GM12801 (cell line): ENCODE results near the gene PRR20G.

Source experiments
- CTCF ChIP-seq: IDR thresholded peaks from one replicate; pipeline ENCODE4 v1.5.1; 2011; ENCODE audit warnings: control low read depth; ENCODE audit not compliant: insufficient read length; ENCODE audit errors: extremely low read depth

Gene PRR20G

GRCh38 chr3:127247292-127247691 is 40.6 kb downstream of the PRR20G start:
- no peak for TF ChIP-seq CTCF

GRCh38 chr3:127238602-127239001 is 49.2 kb downstream of the PRR20G start:
- no peak for TF ChIP-seq CTCF

GRCh38 chr3:127237835-127238234 is 50.0 kb downstream of the PRR20G start:
- no peak for TF ChIP-seq CTCF

GRCh38 chr3:127235706-127236105 is 52.1 kb downstream of the PRR20G start:
- no peak for TF ChIP-seq CTCF

GRCh38 chr3:127234778-127235177 is 53.1 kb downstream of the PRR20G start:
- TF ChIP-seq CTCF: no peak
